Measurements from ENCODE around the gene GPD2.
"Not testable (repeated sequence)": the region's sequence is repeated elsewhere in the genome, so short reads cannot be mapped to it uniquely, and the experiment has no call there.

Gene GPD2

GRCh38 chr2:156585457-156585856 lies 149.3 kb downstream of the GPD2 start:
- no peak for DNase-seq

DNA sequence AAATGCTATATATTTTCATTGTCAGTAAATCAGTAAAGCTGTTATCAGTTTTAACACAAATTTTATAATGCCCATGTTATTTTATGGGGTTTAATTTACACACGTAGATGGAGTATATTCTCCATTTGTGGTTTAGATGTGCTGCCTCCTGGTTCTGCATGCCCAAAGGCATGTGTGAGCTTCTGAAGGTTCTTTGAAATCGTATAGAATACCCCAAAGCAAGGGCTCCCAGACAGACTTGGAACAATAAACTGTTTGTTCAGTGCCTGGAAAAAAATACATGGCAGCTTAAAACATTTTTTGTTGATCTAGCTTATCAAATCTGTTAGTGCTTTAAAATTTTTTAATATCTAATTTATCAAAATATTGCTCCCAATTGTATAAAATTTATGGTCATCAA lies 150.4 kb downstream of the GPD2 start:
- no peak for DNase-seq

- DNase-seq = peak in 6 of 51 donors; percentile 0 to 71 (median 6)
Observed at GRCh38 chr2:156589381-156590079, 153.4 kb downstream of the GPD2 start.

- no peak for DNase-seq
Observed at GRCh38 chr2:156590085-156590739, 154.0 kb downstream of the GPD2 start.

GRCh38 chr2:156592809-156593593 lies 156.8 kb downstream of the GPD2 start:
- no peak for DNase-seq

DNA sequence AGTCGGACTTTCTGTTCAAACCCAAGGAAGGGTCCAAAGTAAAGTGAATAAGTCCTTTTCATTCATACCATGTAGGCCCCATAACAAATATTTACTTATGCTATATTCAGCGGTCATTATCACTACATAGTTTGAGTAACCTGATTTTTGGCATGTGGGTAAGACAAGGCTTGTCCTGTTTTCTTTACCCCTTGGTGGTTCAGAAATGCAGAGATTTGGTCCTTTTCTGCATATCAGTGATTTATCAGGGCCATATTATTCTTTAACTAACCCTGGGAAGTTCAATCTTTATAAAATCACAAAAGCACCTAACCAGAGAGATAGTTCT lies 157.4 kb downstream of the GPD2 start:
- no peak for DNase-seq

- DNase-seq = no peak
Observed at GRCh38 chr2:156598563-156598962, 162.4 kb downstream of the GPD2 start.

DNA sequence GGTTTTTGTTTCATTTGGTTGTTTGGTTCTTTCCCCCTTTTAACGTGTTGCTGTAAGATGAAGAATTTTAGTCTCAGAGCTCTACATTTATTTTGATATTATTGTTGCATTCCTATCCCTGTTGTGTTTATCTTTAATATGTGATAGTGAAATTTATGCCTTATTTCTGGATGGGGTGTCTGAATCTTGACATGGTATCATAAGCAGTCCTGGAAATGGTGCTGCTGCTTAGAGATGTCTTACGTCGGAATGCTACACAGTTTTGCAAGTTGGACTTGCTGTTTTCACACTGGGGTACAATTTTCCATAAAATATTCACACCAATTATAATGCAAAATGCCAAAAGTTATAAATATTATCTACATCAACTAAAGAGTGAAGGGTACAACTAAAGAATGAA lies 164.0 kb downstream of the GPD2 start:
- DNase-seq = no peak

- DNase-seq = peak in 1 of 51 donors; percentile 20
Observed at GRCh38 chr2:156601855-156602551, 165.8 kb downstream of the GPD2 start.

- no peak for DNase-seq
Observed at GRCh38 chr2:156602552-156602933, 166.4 kb downstream of the GPD2 start.

DNA sequence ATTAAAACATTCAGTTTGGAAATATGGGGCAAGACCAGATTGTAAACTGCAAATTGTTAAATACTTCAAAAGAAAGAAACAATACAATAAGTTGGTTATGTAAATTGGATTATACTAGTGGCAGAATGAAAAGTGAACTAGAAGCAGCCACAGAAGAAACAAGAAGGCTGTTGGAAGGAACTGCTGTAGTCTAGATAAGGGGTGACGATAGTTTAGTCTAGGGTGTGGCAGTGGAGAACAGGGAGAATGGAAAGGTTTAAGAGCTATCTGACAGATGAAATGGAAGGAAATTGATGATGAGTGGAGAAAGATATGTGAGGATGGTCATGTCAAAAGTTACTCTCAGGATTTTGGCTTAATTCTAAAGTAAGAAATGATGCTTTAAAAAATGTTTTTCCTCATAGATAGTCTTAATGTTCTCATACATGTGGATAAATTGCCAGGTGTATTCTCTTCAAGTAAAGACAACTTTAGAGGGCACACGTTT lies 179.7 kb downstream of the GPD2 start:
- no peak for DNase-seq

- DNase-seq = not testable (repeated sequence)
Observed at GRCh38 chr2:156618071-156618470, 181.9 kb downstream of the GPD2 start.

DNA sequence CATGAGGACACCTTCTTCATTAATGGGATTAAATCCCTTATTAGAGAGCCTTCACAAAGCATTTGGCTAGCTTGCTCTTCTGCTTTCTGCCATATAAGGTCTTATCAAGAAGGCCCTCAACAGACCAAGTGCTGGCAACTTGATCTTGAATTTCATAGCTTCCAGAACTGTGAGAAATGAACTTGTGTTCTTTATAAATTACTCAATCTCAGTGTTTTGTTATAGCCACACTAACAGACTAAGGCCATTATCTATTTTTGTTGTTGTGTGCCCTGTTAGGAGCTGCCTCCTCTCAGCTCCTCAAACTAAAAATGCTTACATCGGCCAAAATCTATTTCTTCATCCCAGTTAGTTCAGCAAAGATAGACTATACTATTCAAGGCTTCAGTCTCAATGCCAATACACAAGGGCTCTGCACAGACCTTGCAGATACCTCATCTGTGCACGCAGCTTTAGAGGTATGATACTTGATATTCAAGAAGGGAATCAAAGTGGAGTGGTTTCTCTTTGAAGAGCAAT lies 182.9 kb downstream of the GPD2 start:
- DNase-seq = no peak

GRCh38 chr2:156622491-156622890 lies 186.3 kb downstream of the GPD2 start:
- DNase-seq = no peak

DNA sequence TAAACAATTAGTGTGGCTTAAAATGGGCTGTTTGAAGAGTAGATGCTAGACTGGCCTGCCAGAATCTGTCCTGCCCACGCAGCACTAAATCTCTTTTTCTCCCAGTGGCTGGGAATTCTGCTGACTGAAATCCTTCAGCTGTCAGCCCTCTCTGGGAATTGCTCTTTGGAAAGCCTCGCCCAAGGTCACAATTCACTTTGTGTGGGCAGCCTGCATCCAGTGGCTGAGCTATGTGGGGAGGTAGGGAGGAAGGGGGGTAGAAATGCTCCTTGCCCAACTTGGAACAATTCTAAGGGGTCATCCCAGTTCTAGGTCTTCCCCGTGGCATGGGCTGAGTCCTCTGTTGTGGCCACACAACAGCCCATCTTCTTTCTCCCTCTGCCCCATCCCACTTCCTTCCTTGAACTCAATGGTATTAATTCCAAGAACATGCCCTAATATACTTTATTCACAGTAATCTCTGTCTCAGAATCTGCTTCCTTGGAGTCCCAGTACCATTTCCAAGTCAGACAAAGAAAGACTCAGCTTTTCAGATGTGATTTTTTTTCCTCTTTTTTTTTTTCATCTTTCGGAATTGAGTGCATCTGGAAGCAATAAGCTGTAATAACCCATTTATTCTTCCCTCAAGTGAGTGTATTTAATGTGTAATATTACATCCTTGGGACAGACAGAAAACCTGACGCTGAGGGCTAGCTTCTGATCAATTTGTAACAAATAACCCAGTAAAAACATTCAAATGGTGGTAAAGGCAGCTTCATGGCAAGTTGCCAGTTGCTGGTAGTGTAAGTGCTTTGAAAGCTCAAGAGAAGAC lies 189.4 kb downstream of the GPD2 start:
- DNase-seq = no peak

GRCh38 chr2:156626931-156627330 lies 190.8 kb downstream of the GPD2 start:
- no peak for DNase-seq

- DNase-seq = no peak
Observed at GRCh38 chr2:156630579-156631337, 194.6 kb downstream of the GPD2 start.

DNA sequence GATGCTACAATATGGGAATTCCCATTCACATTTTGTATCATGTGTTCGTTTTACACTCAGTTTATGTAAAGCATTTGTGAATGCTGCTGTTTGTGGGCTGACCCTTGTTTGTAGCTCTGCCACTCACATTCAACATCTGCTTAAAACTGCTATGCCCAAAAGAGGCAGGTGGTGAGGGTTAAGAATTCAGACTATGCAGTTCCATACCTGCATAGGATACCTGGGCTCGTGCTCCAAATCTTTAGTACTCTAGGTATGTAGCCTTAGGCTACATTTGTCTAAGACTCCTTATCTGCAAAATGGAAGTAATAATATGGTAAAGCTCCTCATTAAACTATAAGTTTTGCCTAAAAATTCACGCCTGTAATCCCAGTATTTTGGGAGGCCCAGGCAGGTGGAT lies 199.5 kb downstream of the GPD2 start:
- no peak for DNase-seq

Measured in hypothalamus (tissue), 51 donors.